ENCODE measurements around the gene RPN2.

The RPN2 gene

GRCh38 chr20:37178839-37179682 is at the start of gene RPN2, which contains the start of gene MROH8:
Gene RPN2, plus strand, starts transcription at chr20:37179330. Its CDS starts 27 bp downstream, at chr20:37179357.
Gene MROH8, minus strand, starts transcription at chr20:37179548.
- H2AFZ ChIP-seq (ENCODE audit: low read depth, low read length, severe bottlenecking) = peak within 1 kb of the TSS; percentile 76
- peaks cover 5% of the 10 kb centered on the region; the same call in 1 of the 2 replicates for H4K20me1 ChIP-seq (ENCODE audit: low read depth, low read length)
- H3K9me2 ChIP-seq (replicated peaks; ENCODE audit: insufficient read depth, low read length) = no peaks in the 10 kb centered on the region
- no peaks in the 10 kb centered on the region for H3K27me3 ChIP-seq (ENCODE audit: low read length)
- peaks cover 5% of the 10 kb centered on the region; the same call in 1 of the 2 replicates for H3F3A ChIP-seq (ENCODE audit: insufficient read depth)
- TF ChIP-seq EZH2phosphoT487 (conservative IDR thresholded peaks at IDR 0.05; ENCODE audit: low read length) (no peak), CTCF (IDR thresholded peaks at IDR 0.05; ENCODE audit: insufficient read depth, low read length, poor library complexity, severe bottlenecking) (no peak)
- peak within 1 kb of the TSS; percentile 71 for H3K4me3 ChIP-seq (ENCODE audit: insufficient read depth, low read length, poor library complexity, severe bottlenecking)
- peak within 1 kb of the TSS; percentile 71 for H3K27ac ChIP-seq (ENCODE audit: low read depth, low read length)
- H3K36me3 ChIP-seq (ENCODE audit: low read length) = no peaks in the 10 kb centered on the region
- peaks cover 49% of the 10 kb centered on the region for H3K79me2 ChIP-seq (ENCODE audit: insufficient read depth, low read length)
- peak within 1 kb of the TSS; percentile 85 for H3K9ac ChIP-seq (ENCODE audit: low read length)
- peak within 1 kb of the TSS; percentile 89 for H3K4me2 ChIP-seq (ENCODE audit: low read depth, low read length, poor library complexity, severe bottlenecking)
- H3K9me3 ChIP-seq (ENCODE audit: insufficient read depth, low read length) = no peaks in the 10 kb centered on the region

GRCh38 chr20:37131486-37131885 is 47.6 kb upstream of the RPN2 start:
- Histone ChIP-seq H3K4me3 (ENCODE audit: insufficient read depth, low read length, poor library complexity, severe bottlenecking) (no peak overlapping the region), H3K9me2 (replicated peaks; ENCODE audit: insufficient read depth, low read length) (no peaks in the 10 kb centered on the region), H3K27ac (ENCODE audit: low read depth, low read length) (no peak overlapping the region), H3K27me3 (ENCODE audit: low read length) (no peaks in the 10 kb centered on the region), H2AFZ (ENCODE audit: low read depth, low read length, severe bottlenecking) (no peak overlapping the region), H3K9ac (ENCODE audit: low read length) (no peak overlapping the region), H3K36me3 (ENCODE audit: low read length) (no peaks in the 10 kb centered on the region), H3K4me2 (ENCODE audit: low read depth, low read length, poor library complexity, severe bottlenecking) (no peak overlapping the region), H3K9me3 (ENCODE audit: insufficient read depth, low read length) (no peaks in the 10 kb centered on the region), H3F3A (ENCODE audit: insufficient read depth) (no peaks in the 10 kb centered on the region), H4K20me1 (ENCODE audit: low read depth, low read length) (no peaks in the 10 kb centered on the region), H3K79me2 (ENCODE audit: insufficient read depth, low read length) (no peaks in the 10 kb centered on the region)
- TF ChIP-seq EZH2phosphoT487 (conservative IDR thresholded peaks at IDR 0.05; ENCODE audit: low read length) (no peak), CTCF (IDR thresholded peaks at IDR 0.05; ENCODE audit: insufficient read depth, low read length, poor library complexity, severe bottlenecking) (no peak)

GRCh38 chr20:37133952-37134351 is 45.2 kb upstream of the RPN2 start:
- Histone ChIP-seq H3K9ac (ENCODE audit: low read length) (no peak overlapping the region), H2AFZ (ENCODE audit: low read depth, low read length, severe bottlenecking) (no peak overlapping the region), H3K36me3 (ENCODE audit: low read length) (no peaks in the 10 kb centered on the region), H3F3A (ENCODE audit: insufficient read depth) (no peaks in the 10 kb centered on the region), H3K27me3 (ENCODE audit: low read length) (no peaks in the 10 kb centered on the region), H3K27ac (ENCODE audit: low read depth, low read length) (no peak overlapping the region), H3K79me2 (ENCODE audit: insufficient read depth, low read length) (no peaks in the 10 kb centered on the region), H4K20me1 (ENCODE audit: low read depth, low read length) (no peaks in the 10 kb centered on the region), H3K9me3 (ENCODE audit: insufficient read depth, low read length) (no peaks in the 10 kb centered on the region), H3K9me2 (replicated peaks; ENCODE audit: insufficient read depth, low read length) (no peaks in the 10 kb centered on the region), H3K4me3 (ENCODE audit: insufficient read depth, low read length, poor library complexity, severe bottlenecking) (no peak overlapping the region), H3K4me2 (ENCODE audit: low read depth, low read length, poor library complexity, severe bottlenecking) (no peak overlapping the region)
- no peak for TF ChIP-seq CTCF (IDR thresholded peaks at IDR 0.05; ENCODE audit: insufficient read depth, low read length, poor library complexity, severe bottlenecking)
- TF ChIP-seq EZH2phosphoT487 (conservative IDR thresholded peaks at IDR 0.05; ENCODE audit: low read length) = no peak

All from SU-DHL-6 (cell line).